Prostate gland (tissue), 2 donors: ENCODE measurements around the gene SMIM24. TPM values are rescaled to one million over a fixed set of nuclear protein-coding genes. Genes with fewer than 3 reads are reported as not detected.

ENCODE experiments used
- DNase-seq: peaks from one replicate; pipeline ENCODE4 v3.0.0-alpha.2; 2019; ENCODE audit warnings: low spot score
- H3K27ac ChIP-seq, 2 donors: fragments of 200-600 bp; sonication (generic); 2 replicates each; pipeline ENCODE4 v1.5.1; 2017 to 2019
- H3K27me3 ChIP-seq: fragments of 200-600 bp; sonication (generic); replicated peaks from 2 replicates; pipeline ENCODE4 v1.5.1; 2019; ENCODE audit not compliant: insufficient read depth
- H3K36me3 ChIP-seq, 2 donors: fragments of 200-600 bp; sonication (generic); 1 replicate in 1 of 2; 2 replicates in 1 of 2; pipeline versions ENCODE4 v1.5.1 to v1.8.1; 2017 to 2019
- H3K4me1 ChIP-seq: fragments of 200-600 bp; sonication (generic); replicated peaks from 2 replicates; pipeline ENCODE4 v1.5.1; 2019
- H3K4me3 ChIP-seq, 2 donors: fragments of 200-600 bp; sonication (generic); 2 replicates each; pipeline ENCODE4 v1.5.1; 2017 to 2019
- H3K9me3 ChIP-seq: fragments of 200-600 bp; sonication (generic); 2 replicates; pipeline ENCODE4 v1.5.1; 2017
- POLR2A ChIP-seq: fragments of 450-650 bp; IDR thresholded peaks from one replicate; pipeline ENCODE4 v1.6.1; 2016; ENCODE audit warnings: antibody characterized with exemption, mild to moderate bottlenecking
- POLR2AphosphoS5 ChIP-seq: sonication (generic); formaldehyde crosslinking; IDR thresholded peaks from one replicate; pipeline ENCODE4 v1.6.1; 2017; ENCODE audit warnings: antibody characterized with exemption
- WGBS: methylation state at CpG from one replicate; pipeline ENCODE4 v1.1.5; 2018; 5-methylcytosine and 5-hydroxymethylcytosine counted together
- intact Hi-C: fragments of 100-400 bp; cut with DNase I; formaldehyde crosslinking; loops from one replicate; pipeline ENCODE4 v1.14.2; 2022
- total RNA-seq, 2 donors: library from RNA; depleted of rRNA; stranded (reverse); fragments of >200 nt; gene quantifications; one replicate each; pipeline ENCODE4 v1.1.0, GENCODE V29; 2016
- TF ChIP-seq, protein P1 (sequence below), 4 experiments: fragments of 200-600 bp in 2 of 4; fragments of 450-650 bp in 2 of 4; sonication (generic) in 2 of 4; IDR thresholded peaks; 1 replicate in 3 of 4; 2 replicates in 1 of 4; pipeline ENCODE4 v1.5.1; 2016 to 2019; ENCODE audit warnings: antibody characterized with exemption in 4 of 4, mild to moderate bottlenecking in 2 of 4, moderate library complexity in 2 of 4

SMIM24 gene
- total RNA-seq, 2 donors from 2014 or later = 0.32 to 1.6 TPM

DNA sequence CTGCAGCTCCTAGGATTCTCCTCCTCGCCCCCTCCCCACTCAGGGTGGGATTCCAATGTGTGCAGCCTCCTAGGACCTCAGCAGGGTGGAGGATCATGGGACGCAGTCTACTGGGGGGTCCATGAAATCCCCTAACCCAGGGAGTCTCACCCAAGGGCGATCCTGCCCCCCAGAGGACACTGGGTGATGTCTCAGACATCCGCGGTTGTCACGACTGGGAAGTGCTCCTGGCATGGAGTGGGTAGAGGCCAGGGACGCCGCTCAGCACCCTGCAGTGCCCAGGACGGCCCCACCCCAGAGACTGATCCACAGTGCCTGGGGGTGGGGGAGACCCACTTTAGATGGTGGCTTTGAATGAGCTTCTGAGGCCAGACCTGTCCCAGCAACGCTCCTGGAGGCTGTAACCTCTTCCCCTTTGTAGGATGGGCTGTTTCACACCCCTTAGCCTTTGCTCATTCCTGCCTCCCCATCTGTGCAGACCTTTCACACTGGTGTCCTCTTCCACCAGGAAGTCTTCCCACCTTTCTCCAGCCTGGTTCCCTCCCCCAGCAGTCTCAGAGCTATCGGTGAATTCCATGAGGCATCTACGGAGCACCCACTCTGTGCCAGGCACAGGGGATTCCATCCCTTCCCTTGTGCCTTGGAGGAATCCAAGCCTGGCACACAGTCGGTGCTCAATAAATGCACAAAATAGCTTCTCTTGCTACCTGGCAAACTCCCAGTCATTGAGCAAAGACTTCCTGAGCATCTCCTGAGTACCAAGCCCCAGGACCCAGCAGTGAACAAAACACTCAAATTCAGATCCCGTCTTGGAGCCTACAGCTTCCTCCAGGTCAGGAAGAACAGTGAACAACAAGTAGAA lies 10.5 kb downstream of the SMIM24 start:
- intact Hi-C loops = loop anchor here (5.0 kb wide), 1 partner anchor 38 kb away; no protein-coding TSS in a partner anchor
- WGBS = 66% methylated on average over 14 of the region's 14 CpGs

DNA sequence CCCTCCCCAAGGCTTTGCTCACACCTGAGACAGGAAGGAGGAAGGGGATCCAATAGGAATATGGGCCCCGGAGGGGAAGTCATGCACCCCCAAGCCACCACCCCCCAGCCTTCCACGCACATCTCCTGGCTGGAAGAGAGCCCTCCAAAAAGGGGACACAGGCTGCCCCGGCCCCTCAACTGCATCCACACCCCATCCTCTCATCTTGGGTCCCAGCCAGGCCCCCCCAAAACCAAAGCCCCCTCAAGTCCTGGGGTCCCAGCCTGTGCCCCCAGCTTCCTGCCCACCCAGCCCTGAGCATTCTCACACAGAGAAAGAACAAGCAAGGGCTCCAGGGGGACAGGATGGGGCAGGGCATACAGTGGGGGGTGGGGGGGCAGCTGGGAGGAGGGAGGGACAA lies 12.1 kb downstream of the SMIM24 start:
- peak overlapping the region in 1 of 2 donors; percentile 16 for H3K27ac ChIP-seq
- no peaks in the 10 kb centered on the region for H3K4me1 ChIP-seq
- no peaks in the 10 kb centered on the region for H3K9me3 ChIP-seq
- no peaks in the 10 kb centered on the region for H3K27me3 ChIP-seq
- peaks cover 0 to 1% of the 10 kb centered on the region in 2 donors for H3K36me3 ChIP-seq
- TF ChIP-seq, protein P1, sequence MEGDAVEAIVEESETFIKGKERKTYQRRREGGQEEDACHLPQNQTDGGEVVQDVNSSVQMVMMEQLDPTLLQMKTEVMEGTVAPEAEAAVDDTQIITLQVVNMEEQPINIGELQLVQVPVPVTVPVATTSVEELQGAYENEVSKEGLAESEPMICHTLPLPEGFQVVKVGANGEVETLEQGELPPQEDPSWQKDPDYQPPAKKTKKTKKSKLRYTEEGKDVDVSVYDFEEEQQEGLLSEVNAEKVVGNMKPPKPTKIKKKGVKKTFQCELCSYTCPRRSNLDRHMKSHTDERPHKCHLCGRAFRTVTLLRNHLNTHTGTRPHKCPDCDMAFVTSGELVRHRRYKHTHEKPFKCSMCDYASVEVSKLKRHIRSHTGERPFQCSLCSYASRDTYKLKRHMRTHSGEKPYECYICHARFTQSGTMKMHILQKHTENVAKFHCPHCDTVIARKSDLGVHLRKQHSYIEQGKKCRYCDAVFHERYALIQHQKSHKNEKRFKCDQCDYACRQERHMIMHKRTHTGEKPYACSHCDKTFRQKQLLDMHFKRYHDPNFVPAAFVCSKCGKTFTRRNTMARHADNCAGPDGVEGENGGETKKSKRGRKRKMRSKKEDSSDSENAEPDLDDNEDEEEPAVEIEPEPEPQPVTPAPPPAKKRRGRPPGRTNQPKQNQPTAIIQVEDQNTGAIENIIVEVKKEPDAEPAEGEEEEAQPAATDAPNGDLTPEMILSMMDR (IDR thresholded peaks at IDR 0.05) = no peak
- 84% methylated on average over 3 of the region's 3 CpGs for WGBS
- intact Hi-C loops = loop anchor here (5.0 kb wide), 1 partner anchor 36 kb away; no protein-coding TSS in a partner anchor
- H3K4me3 ChIP-seq = no peak overlapping the region
- DNase-seq = no peak

More for the DNA sequence above, 10.5 kb downstream of the SMIM24 start:
- H3K4me1 ChIP-seq = no peaks in the 10 kb centered on the region
- no peak for DNase-seq
- H3K4me3 ChIP-seq = no peak overlapping the region
- H3K36me3 ChIP-seq = no peaks in the 10 kb centered on the region
- peak overlapping the region in 1 of 2 donors; percentile 23 for H3K27ac ChIP-seq
- TF ChIP-seq, protein P1 (IDR thresholded peaks at IDR 0.05) = peak in 1 of 4 experiments; percentile 9
- no peak for TF ChIP-seq POLR2A
- no peaks in the 10 kb centered on the region for H3K27me3 ChIP-seq
- no peaks in the 10 kb centered on the region for H3K9me3 ChIP-seq

DNA sequence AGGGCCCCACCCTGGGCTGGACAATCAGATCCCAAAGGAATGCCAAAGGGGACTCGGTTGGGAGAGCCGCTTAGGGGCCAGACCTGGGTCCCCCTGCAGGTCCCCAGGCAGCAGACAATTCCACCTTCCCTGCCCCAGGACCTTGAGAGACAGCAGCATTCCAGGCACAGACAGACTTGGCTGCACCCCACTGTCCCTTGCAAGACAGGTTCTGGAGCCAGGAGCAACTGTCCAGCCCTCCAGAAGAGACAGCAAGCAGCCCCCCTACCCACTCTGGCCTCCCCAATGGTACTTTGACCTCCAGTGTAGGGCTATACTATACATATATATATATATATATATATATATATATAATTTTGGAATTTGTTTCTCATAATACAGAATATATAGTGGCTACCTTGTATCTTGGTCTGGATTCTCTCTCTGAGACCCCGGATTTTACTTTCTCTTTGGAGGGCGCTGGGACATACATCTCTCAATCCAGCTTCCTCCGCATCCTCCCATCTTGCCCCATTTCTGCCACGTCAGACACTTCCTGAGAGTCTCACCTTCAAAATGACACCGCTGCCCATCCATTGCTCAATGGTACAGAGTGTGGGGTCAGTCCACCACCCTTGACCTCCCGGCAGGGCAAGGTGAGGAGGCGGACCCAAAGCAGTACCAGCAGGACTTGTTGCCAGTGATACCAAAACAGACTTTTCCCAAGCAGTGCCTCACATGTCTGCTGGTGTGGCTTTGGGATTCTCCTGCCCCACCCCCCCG lies 12.7 kb downstream of the SMIM24 start:
- peaks cover 0 to 6% of the 10 kb centered on the region in 2 donors for H3K36me3 ChIP-seq
- no peak for TF ChIP-seq POLR2AphosphoS5
- TF ChIP-seq, protein P1 (IDR thresholded peaks at IDR 0.05) = no peak
- no peak for TF ChIP-seq POLR2A
- peak overlapping the region in 1 of 2 donors; percentile 14 for H3K27ac ChIP-seq
- no peaks in the 10 kb centered on the region for H3K27me3 ChIP-seq
- intact Hi-C loops = loop anchor here (5.0 kb wide), 1 partner anchor 35 kb away; no protein-coding TSS in a partner anchor
- no peak for DNase-seq
- no peaks in the 10 kb centered on the region for H3K9me3 ChIP-seq
- no peaks in the 10 kb centered on the region for H3K4me1 ChIP-seq
- 92% methylated on average over 10 of the region's 10 CpGs for WGBS
- no peak overlapping the region for H3K4me3 ChIP-seq

DNA sequence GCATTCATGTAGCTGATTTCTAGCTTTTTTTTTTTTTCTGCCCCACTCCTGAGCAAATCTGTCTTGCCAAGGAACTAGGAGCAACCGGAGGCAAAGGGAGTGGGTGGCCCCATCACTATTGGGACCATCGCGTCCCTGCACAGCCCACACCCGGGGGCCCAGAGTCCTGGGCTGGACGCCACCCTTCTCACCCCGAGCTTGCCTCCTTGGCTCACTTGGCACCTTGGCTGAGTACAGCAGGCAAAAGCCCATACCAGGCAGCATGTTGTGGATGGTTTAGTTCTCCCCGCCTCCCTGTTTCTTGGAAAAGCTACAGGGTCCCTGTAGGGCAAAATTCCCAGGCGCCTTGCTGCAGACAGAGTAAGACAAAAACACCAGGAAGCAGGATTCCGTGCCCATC lies 13.7 kb downstream of the SMIM24 start:
- intact Hi-C loops = loop anchor here (5.0 kb wide), 1 partner anchor 34 kb away; no protein-coding TSS in a partner anchor
- 55% methylated on average over 9 of the region's 9 CpGs for WGBS
- peak overlapping the region; percentile 30 to 38 for H3K27ac ChIP-seq
- H3K4me1 ChIP-seq = no peaks in the 10 kb centered on the region
- no peak overlapping the region for H3K4me3 ChIP-seq
- H3K9me3 ChIP-seq = no peaks in the 10 kb centered on the region
- H3K27me3 ChIP-seq = no peaks in the 10 kb centered on the region
- H3K36me3 ChIP-seq = peaks cover 0 to 6% of the 10 kb centered on the region in 2 donors
- DNase-seq = no peak
- no peak for TF ChIP-seq POLR2A
- TF ChIP-seq, protein P1 (IDR thresholded peaks at IDR 0.05) = no peak
- TF ChIP-seq POLR2AphosphoS5 = peak; percentile 16
